Kidney (tissue), 14 donors: ENCODE measurements around the gene ITPR2. TPM values are rescaled to one million over a fixed set of nuclear protein-coding genes. Genes with fewer than 3 reads are reported as not detected.

Experiments
- DNase-seq, 5 donors: peaks; one replicate each; pipeline ENCODE4 v3.0.0-alpha.2; 2013 to 2020
- FAIRE-seq: peaks from 2 replicates; lab custom pipeline; 2012; peaks lifted over from hg19 to GRCh38; lab: Jason Lieb, UNC
- H3K27ac ChIP-seq, 2 donors: one replicate each; pipeline ENCODE4 v1.7.0; 2013; ENCODE audit warnings: low read depth in 2 of 2, low read length in 2 of 2, inconsistent platforms in 1 of 2
- H3K27me3 ChIP-seq: one replicate; pipeline ENCODE4 v1.7.1; 2013; ENCODE audit warnings: low read length, inconsistent platforms; ENCODE audit not compliant: control insufficient read depth, insufficient read depth
- H3K36me3 ChIP-seq, 3 donors: one replicate each; pipeline versions ENCODE4 v1.7.0 to v1.7.1; 2013; ENCODE audit warnings: low read length in 3 of 3, control low read depth in 1 of 3, inconsistent platforms in 1 of 3; ENCODE audit not compliant: insufficient read depth in 3 of 3, control insufficient read depth in 2 of 3
- H3K4me1 ChIP-seq, 3 donors: one replicate each; pipeline versions ENCODE4 v1.7.0 to v1.7.1; 2013; ENCODE audit warnings: low read length in 3 of 3, inconsistent platforms in 1 of 3, low read depth in 1 of 3; ENCODE audit not compliant: control insufficient read depth in 2 of 3, insufficient read depth in 2 of 3
- H3K4me3 ChIP-seq, 3 donors: one replicate each; pipeline versions ENCODE4 v1.7.0 to v1.8.1; 2013; ENCODE audit warnings: low read length in 3 of 3, control low read depth in 1 of 3, inconsistent platforms in 1 of 3
- H3K9ac ChIP-seq, 3 donors: one replicate each; pipeline versions ENCODE4 v1.7.0 to v1.7.1; 2013; ENCODE audit warnings: low read length in 3 of 3, control low read depth in 1 of 3, inconsistent platforms in 1 of 3
- H3K9me3 ChIP-seq, 3 donors: one replicate each; pipeline versions ENCODE4 v1.7.0 to v1.7.1; 2013; ENCODE audit warnings: low read length in 3 of 3, control low read depth in 1 of 3, inconsistent platforms in 1 of 3; ENCODE audit not compliant: control insufficient read depth in 2 of 3, insufficient read depth in 1 of 3
- CTCF ChIP-seq: IDR thresholded peaks from 3 replicates; pipeline ENCODE4 v1.5.1; 2012; ENCODE audit warnings: mild to moderate bottlenecking, moderate library complexity, borderline replicate concordance; ENCODE audit not compliant: insufficient read depth; ENCODE audit errors: extremely low read depth
- intact Hi-C: fragments of 100-400 bp; cut with DNase I; formaldehyde crosslinking; loops from one replicate; pipeline ENCODE4 v1.11.1; 2022
- polyA plus RNA-seq: library from polyadenylated mRNA; stranded (reverse); fragments of 350-450 nt; fragmentation: Illumina TruSeq; extraction: RNeasy Lipid Tissue Mini Kit (QIAGEN cat#74804); gene quantifications from one replicate; pipeline ENCODE4 v1.2.3, GENCODE V29; 2014; ENCODE audit warnings: low read depth, low replicate concordance; ENCODE audit not compliant: insufficient read depth
- total RNA-seq: library from RNA; stranded (reverse); fragmentation: NEBNext Ultra II Directional; extraction: Animal tissue kit (Norgen Biotek cat#: 25700); gene quantifications from one replicate; pipeline ENCODE4 v1.2.1, GENCODE V29; 2021
- donor health status: control.
- donor health status: control.
- donor health status: control.
- donor health status: control.
- donor health status: control.
- donor health status: DM: yes; HTN: yes; CAD: no.
- donor health status: Normal renal cell carcinoma (clear cell type).

Gene ITPR2
- total and polyA plus RNA-seq, 2 donors from 2014 or later = 5.7 to 56.9 TPM

- intact Hi-C loops = no loop called here
- H3K4me3 ChIP-seq = peak overlapping the region in 2 of 3 donors; percentile 1 to 33
- H3K9ac ChIP-seq = no peak overlapping the region
- no peak for TF ChIP-seq CTCF
- peak overlapping the region in 1 of 2 donors; percentile 72 for H3K27ac ChIP-seq
- peaks cover 0 to 11% (median 5%) of the 10 kb centered on the region in 3 donors for H3K4me1 ChIP-seq
- H3K27me3 ChIP-seq = no peaks in the 10 kb centered on the region
- H3K36me3 ChIP-seq = no peaks in the 10 kb centered on the region
- DNase-seq (no peak), FAIRE-seq (no peak)
- peaks cover 0 to 8% (median 0%) of the 10 kb centered on the region in 3 donors for H3K9me3 ChIP-seq
Observed at GRCh38 chr12:26736563-26737486, 96.2 kb downstream of the ITPR2 start.

GRCh38 chr12:26735249-26735639 is 97.8 kb downstream of the ITPR2 start:
- peaks cover 0 to 8% (median 0%) of the 10 kb centered on the region in 3 donors for H3K9me3 ChIP-seq
- H3K4me3 ChIP-seq = no peak overlapping the region
- no peaks in the 10 kb centered on the region for H3K36me3 ChIP-seq
- TF ChIP-seq CTCF = no peak
- FAIRE-seq = no peak
- intact Hi-C loops = no loop called here
- DNase-seq = no peak
- no peaks in the 10 kb centered on the region for H3K27me3 ChIP-seq
- no peak overlapping the region for H3K9ac ChIP-seq
- no peak overlapping the region for H3K27ac ChIP-seq
- peaks cover 0 to 11% (median 5%) of the 10 kb centered on the region in 3 donors for H3K4me1 ChIP-seq

GRCh38 chr12:26734510-26735248 is 98.3 kb downstream of the ITPR2 start:
- Histone ChIP-seq H3K9me3 (peaks cover 0 to 8% (median 0%) of the 10 kb centered on the region in 3 donors), H3K4me3 (no peak overlapping the region), H3K27me3 (no peaks in the 10 kb centered on the region), H3K36me3 (no peaks in the 10 kb centered on the region), H3K9ac (no peak overlapping the region), H3K27ac (no peak overlapping the region), H3K4me1 (peaks cover 0 to 11% (median 5%) of the 10 kb centered on the region in 3 donors)
- FAIRE-seq = no peak
- no peak for TF ChIP-seq CTCF
- intact Hi-C loops = no loop called here
- DNase-seq = no peak
